SU-DHL-6 (cell line): ENCODE results near the gene PRSS57.
A peak's percentile ranks its signal among the peaks of the same experiment; 100 is the strongest.

Experiments used
- H2AFZ ChIP-seq: fragments of 200-600 bp; sonication (generic); 2 replicates; pipeline ENCODE4 v1.6.1; 2014; ENCODE audit warnings: low read depth, mild to moderate bottlenecking, moderate library complexity, mixed read lengths, antibody characterized with exemption, low read length; ENCODE audit not compliant: severe bottlenecking
- H3F3A ChIP-seq: fragments of 200-600 bp; shearing (Covaris generic); 2 replicates; pipeline ENCODE4 v1.6.0; 2016; ENCODE audit warnings: antibody characterized with exemption, mild to moderate bottlenecking; ENCODE audit not compliant: insufficient read depth
- H3K27ac ChIP-seq: fragments of 200-600 bp; sonication (generic); 2 replicates; pipeline ENCODE4 v1.5.1; 2016; ENCODE audit warnings: low read depth, mild to moderate bottlenecking, low read length, moderate library complexity, mixed read lengths
- H3K27me3 ChIP-seq: fragments of 200-600 bp; sonication (generic), shearing (Covaris generic); 2 replicates; pipeline ENCODE4 v1.6.0; 2014; ENCODE audit warnings: mild to moderate bottlenecking, low read length
- H3K36me3 ChIP-seq: fragments of 200-600 bp; sonication (generic); 2 replicates; pipeline ENCODE4 v1.6.1; 2014; ENCODE audit warnings: mild to moderate bottlenecking, low read length, mixed read lengths
- H3K4me2 ChIP-seq: fragments of 300-600, 200-600 bp; shearing (Covaris generic), sonication (generic); 2 replicates; pipeline ENCODE4 v1.6.0; 2014; ENCODE audit warnings: low read length, low read depth, mild to moderate bottlenecking; ENCODE audit not compliant: poor library complexity, severe bottlenecking
- H3K4me3 ChIP-seq: fragments of 200-600 bp; sonication (generic); 2 replicates; pipeline ENCODE4 v1.5.1; 2014; ENCODE audit warnings: antibody characterized with exemption, low read length, mild to moderate bottlenecking, mixed read lengths; ENCODE audit not compliant: insufficient read depth, poor library complexity, severe bottlenecking
- H3K79me2 ChIP-seq: fragments of 200-600 bp; sonication (generic); 2 replicates; pipeline ENCODE4 v1.6.1; 2014; ENCODE audit warnings: mild to moderate bottlenecking, low read length, moderate library complexity; ENCODE audit not compliant: insufficient read depth
- H3K9ac ChIP-seq: fragments of 200-600 bp; sonication (generic); 2 replicates; pipeline ENCODE4 v1.7.0; 2014; ENCODE audit warnings: mild to moderate bottlenecking, low read length
- H3K9me2 ChIP-seq: fragments of 200-600 bp; sonication (generic); replicated peaks from 2 replicates; pipeline ENCODE4 v1.6.1; 2014; ENCODE audit warnings: low read length; ENCODE audit not compliant: insufficient read depth
- H3K9me3 ChIP-seq: fragments of 200-600 bp; sonication (generic); 2 replicates; pipeline ENCODE4 v1.6.1; 2014; ENCODE audit warnings: low read length, mixed read lengths; ENCODE audit not compliant: insufficient read depth
- H4K20me1 ChIP-seq: fragments of 200-600 bp; sonication (generic); 2 replicates; pipeline ENCODE4 v1.6.1; 2014; ENCODE audit warnings: low read depth, mild to moderate bottlenecking, antibody characterized with exemption, low read length, moderate library complexity, mixed read lengths
- EZH2phosphoT487 ChIP-seq: fragments of 200-600 bp; sonication (generic), shearing (Covaris generic); conservative IDR thresholded peaks from 2 replicates; pipeline ENCODE4 v1.6.1; 2018; ENCODE audit warnings: mild to moderate bottlenecking, antibody characterized with exemption, low read length, moderate library complexity, mixed read lengths
- TF ChIP-seq, protein P1 (sequence below): fragments of 200-600 bp; sonication (generic); IDR thresholded peaks from one replicate; pipeline ENCODE4 v1.5.1; 2017; ENCODE audit warnings: antibody characterized with exemption, mild to moderate bottlenecking, low read length, moderate library complexity; ENCODE audit not compliant: insufficient read depth, poor library complexity, severe bottlenecking

The PRSS57 gene

DNA sequence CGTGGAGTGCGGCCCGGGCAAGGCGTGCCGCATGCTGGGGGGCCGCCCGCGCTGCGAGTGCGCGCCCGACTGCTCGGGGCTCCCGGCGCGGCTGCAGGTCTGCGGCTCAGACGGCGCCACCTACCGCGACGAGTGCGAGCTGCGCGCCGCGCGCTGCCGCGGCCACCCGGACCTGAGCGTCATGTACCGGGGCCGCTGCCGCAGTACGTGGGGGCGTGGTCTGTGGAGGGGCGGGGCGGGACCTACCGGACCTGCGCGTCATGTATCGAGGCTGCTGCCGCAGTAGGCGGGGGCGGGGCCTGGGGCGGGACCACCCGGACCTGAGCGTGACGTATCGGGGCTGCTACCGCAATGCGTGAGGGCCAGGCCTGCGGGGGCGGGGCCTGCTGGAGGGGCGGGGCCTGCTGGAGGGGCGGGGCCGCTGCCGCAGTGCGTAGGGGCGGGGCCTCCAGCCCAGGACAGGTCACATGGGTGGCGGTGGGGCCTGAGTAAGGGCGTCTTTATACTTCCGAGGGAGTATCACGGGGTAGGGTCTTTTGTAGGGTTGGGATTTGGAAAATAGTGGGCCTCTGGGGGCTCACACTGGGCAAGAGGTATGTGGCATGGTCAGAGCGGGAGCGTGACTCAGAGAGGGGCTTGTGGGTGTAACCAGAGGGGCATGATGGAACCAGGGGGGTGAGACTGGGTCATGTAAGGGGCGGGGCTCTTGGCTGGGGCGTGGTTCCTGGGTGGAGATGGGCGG is 14.8 kb downstream of the PRSS57 start:
- H3K9me3 ChIP-seq: no peaks in the 10 kb centered on the region
- H4K20me1 ChIP-seq: no peaks in the 10 kb centered on the region
- H3K27me3 ChIP-seq: no peaks in the 10 kb centered on the region
- peak overlapping the region; percentile 61 for H3K27ac ChIP-seq
- 0 out of 2 replicates have a peak, but pooled peaks cover 9% of the 10 kb centered on the region for H3F3A ChIP-seq
- peak overlapping the region; percentile 66 for H3K4me2 ChIP-seq
- peak overlapping the region; percentile 91 for H2AFZ ChIP-seq
- H3K9ac ChIP-seq: peak overlapping the region; percentile 85
- H3K79me2 ChIP-seq: no peaks in the 10 kb centered on the region
- H3K9me2 ChIP-seq: no peaks in the 10 kb centered on the region
- peak overlapping the region; percentile 83 for H3K4me3 ChIP-seq
- H3K36me3 ChIP-seq: no peaks in the 10 kb centered on the region
- no peak for TF ChIP-seq EZH2phosphoT487
- TF ChIP-seq, protein P1, sequence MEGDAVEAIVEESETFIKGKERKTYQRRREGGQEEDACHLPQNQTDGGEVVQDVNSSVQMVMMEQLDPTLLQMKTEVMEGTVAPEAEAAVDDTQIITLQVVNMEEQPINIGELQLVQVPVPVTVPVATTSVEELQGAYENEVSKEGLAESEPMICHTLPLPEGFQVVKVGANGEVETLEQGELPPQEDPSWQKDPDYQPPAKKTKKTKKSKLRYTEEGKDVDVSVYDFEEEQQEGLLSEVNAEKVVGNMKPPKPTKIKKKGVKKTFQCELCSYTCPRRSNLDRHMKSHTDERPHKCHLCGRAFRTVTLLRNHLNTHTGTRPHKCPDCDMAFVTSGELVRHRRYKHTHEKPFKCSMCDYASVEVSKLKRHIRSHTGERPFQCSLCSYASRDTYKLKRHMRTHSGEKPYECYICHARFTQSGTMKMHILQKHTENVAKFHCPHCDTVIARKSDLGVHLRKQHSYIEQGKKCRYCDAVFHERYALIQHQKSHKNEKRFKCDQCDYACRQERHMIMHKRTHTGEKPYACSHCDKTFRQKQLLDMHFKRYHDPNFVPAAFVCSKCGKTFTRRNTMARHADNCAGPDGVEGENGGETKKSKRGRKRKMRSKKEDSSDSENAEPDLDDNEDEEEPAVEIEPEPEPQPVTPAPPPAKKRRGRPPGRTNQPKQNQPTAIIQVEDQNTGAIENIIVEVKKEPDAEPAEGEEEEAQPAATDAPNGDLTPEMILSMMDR: no peak

DNA sequence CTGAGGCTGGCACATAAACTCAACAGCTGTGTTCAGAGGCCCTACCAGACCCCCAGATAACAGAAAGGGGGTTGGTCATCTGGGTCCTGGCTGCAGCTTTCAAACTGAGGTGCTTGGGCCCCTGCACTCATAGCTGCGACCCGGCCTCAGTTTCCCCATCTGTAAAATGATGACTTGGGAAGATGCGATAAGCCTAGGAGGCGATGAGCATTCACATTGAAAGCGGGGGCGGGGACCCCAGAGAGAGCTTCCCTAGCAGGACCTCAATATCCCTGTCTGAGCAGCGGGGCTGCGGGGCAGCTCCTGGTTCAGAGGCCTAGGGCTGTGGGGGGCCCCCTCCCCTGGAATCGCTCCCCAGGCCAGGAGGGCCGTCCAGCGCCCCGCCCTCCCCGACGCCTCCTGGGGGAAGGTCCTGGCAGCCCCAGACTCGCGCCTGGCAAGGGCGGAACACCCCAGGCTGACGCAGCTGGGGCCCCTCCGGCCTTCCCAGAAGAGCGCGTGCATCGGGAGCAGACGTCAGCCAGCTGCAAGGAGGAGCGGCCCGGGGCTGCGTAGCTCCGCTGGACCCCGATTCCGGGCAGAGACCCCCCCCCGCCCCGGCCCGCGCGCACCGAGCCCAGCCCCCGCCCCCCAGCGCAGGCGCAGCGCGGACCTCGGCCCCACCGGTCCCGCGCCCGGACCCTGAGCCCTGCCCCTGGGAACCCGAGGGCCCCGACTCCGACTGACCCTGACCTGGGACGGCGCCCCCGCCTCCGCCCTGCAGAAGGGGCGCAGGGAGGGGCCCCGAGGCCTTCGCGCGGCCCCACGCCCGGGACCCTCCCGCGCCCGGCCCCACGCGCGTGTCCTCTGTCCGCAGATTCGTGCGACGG is 15.6 kb downstream of the PRSS57 start:
- H3K36me3 ChIP-seq: no peaks in the 10 kb centered on the region
- H3K27me3 ChIP-seq: no peaks in the 10 kb centered on the region
- no peaks in the 10 kb centered on the region for H3K79me2 ChIP-seq
- peak overlapping the region; percentile 52 for H3K27ac ChIP-seq
- peak overlapping the region; percentile 63 for H3K4me2 ChIP-seq
- 0 out of 2 replicates have a peak, but pooled peaks cover 9% of the 10 kb centered on the region for H3F3A ChIP-seq
- no peaks in the 10 kb centered on the region for H4K20me1 ChIP-seq
- no peaks in the 10 kb centered on the region for H3K9me3 ChIP-seq
- TF ChIP-seq, protein P1: no peak
- no peak for TF ChIP-seq EZH2phosphoT487
- H3K4me3 ChIP-seq: peak overlapping the region; percentile 83
- peak overlapping the region; percentile 83 for H2AFZ ChIP-seq
- no peaks in the 10 kb centered on the region for H3K9me2 ChIP-seq
- peak overlapping the region; percentile 85 for H3K9ac ChIP-seq

- H3K9ac ChIP-seq: 0 out of 2 replicates have a peak overlapping the region, but pooled peaks have one; percentile 85
- no peaks in the 10 kb centered on the region for H3K36me3 ChIP-seq
- H2AFZ ChIP-seq: no peak overlapping the region
- no peaks in the 10 kb centered on the region for H3K9me2 ChIP-seq
- 0 out of 2 replicates have a peak, but pooled peaks cover 9% of the 10 kb centered on the region for H3F3A ChIP-seq
- H3K4me2 ChIP-seq: peak overlapping the region; percentile 63
- H3K9me3 ChIP-seq: no peaks in the 10 kb centered on the region
- no peaks in the 10 kb centered on the region for H3K27me3 ChIP-seq
- no peaks in the 10 kb centered on the region for H4K20me1 ChIP-seq
- no peak for TF ChIP-seq EZH2phosphoT487
- TF ChIP-seq, protein P1: no peak
- no peaks in the 10 kb centered on the region for H3K79me2 ChIP-seq
- H3K4me3 ChIP-seq: no peak overlapping the region
- H3K27ac ChIP-seq: no peak overlapping the region
Measured at GRCh38 chr19:678791-679388, 16.4 kb downstream of the PRSS57 start.
